Hematopoietic multipotent progenitor cell treated with erythropoietin and hydrocortisone succinate and interleukin-3 and kit ligand, for 17 days (in vitro differentiated cells): ENCODE data around the gene MRPL43.
"Not testable (repeated sequence)": the region's sequence is repeated elsewhere in the genome, so short reads cannot be mapped to it uniquely, and the experiment has no call there.

Experiments used
- DNase-seq: peaks from one replicate; pipeline ENCODE4 v3.0.0-alpha.2; 2015; ENCODE audit warnings: low spot score

The MRPL43 gene

DNA sequence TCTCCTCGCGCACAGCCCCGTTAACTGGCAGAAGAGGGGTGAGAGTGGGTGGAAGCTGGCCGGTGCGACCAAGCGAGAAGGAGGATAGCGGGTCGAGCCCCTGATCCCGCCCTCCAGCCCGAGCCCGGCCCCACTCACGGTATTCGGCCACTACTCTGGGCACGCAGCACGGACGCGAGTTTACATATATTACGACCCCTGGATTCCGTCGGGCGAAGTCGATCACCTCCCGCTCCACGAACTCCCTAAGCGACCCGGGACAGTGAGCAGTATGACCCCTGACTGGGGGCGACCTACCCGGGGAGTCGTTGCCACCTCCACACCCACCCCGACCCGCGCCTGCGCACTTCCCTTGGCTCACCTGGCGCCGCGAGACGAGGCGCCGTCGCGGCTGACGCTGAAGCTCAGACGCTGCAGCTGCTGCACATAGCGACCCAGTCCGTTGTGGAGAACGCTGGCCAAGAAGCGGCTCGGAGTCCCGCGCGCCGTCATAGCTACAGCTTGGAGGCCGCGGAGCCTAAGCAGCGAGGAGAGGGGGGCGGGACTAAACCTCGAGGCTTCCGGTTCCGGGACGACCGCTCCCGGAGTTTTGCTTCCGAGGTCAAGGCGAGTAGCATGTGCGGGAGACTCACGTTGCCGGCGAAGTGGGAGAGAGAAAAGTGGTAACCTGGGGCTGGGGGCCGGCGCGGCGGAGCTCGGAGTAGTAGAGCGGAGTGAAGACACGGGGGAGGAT is at the start of gene MRPL43, which contains the start of gene TWNK:
Gene MRPL43 (minus strand): TSS at position 546 of the 733 bp plus-strand sequence. CDS start 54 bp downstream, at position 492.
Gene TWNK (plus strand): TSS at position 592 of the 733 bp plus-strand sequence. CDS start 668 bp downstream, outside the sequence.
- peak; percentile 84 for DNase-seq

DNA sequence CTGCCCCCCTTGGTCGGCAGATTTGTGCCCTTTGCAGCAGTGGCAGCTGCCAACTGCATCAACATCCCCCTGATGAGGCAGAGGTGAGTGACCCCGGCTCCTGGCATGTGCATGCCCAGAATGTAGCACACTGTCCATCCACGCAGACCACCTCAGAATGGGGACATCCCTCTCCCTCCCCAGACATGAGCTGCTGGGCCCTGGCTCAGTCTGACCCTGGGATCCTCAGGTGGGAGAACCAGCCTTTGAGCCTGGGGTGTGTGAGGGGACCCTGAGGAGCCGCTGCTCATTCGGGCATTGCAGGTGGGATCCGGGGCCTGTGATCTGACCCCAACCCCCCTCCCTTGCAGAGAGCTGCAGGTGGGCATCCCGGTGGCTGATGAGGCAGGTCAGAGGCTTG is 49.4 kb upstream of the MRPL43 start:
- no peak for DNase-seq

DNA sequence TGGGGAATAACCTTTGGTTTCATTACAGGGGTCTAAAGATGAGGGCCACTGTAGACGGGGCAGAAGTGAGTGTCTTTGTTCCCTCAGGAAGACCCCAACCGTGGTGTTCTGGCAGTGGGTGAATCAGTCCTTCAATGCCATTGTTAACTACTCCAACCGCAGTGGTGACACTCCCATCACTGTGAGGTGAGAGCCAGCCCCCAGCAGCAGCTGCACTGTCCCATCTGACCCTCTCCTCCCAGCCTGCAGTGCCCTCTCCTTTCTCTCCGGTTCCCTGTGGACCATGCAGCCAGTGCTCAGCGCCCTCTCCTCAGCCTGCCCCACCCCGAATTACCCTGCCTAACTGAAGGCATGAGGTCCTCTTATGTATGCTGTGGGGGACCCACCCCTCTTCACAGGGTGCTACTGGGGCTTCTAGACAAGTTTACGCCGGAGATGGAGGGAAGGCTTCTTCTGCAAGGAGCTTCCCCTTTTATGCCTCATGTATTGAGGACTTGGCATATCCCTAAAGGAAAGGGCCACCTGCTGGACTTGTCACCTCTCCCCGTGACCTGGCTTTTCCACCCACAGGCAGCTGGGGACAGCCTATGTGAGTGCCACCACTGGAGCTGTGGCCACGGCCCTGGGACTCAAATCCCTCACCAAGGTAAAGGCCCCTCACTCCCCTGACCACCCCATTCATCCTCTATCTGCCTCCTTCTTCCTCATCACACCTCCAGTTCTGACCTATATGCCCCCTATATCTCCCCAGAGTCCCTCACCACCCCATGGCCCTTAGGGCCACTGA is 48.8 kb upstream of the MRPL43 start:
- DNase-seq = no peak

DNA sequence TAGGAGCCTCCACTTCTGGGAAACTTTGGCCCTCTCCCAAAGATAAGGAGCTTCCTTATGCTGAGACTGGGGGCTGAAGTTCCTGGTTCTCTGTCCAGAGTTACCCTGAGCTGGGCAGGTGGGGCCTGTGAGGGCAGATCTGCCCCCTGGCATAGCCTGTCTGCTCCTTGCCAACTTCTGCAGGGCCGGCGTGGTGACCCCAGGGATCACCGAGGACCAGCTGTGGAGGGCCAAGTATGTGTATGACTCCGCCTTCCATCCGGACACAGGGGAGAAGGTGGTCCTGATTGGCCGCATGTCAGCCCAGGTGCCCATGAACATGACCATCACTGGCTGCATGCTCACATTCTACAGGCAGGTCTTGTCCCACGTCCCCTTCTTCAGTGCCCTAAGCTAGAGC is 48.0 kb upstream of the MRPL43 start:
- no peak for DNase-seq

DNA sequence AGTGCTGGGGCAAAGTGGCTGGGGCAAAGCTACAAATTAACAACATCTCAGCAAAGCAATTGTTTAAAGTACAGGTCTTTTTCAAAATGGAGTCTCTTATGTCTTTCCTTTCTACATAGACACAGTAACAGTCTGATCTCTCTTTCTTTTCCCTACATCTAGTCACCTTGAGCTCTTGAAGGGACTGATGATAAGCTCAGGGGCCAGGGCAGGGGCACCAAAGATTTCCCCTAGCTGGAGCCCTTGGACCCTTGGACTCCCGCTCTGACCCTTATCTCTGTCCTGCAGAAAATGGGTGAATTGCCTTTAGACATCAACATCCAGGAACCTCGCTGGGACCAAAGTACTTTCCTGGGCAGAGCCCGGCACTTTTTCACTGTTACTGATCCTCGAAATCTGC is 47.1 kb upstream of the MRPL43 start:
- DNase-seq = not testable (repeated sequence)

DNA sequence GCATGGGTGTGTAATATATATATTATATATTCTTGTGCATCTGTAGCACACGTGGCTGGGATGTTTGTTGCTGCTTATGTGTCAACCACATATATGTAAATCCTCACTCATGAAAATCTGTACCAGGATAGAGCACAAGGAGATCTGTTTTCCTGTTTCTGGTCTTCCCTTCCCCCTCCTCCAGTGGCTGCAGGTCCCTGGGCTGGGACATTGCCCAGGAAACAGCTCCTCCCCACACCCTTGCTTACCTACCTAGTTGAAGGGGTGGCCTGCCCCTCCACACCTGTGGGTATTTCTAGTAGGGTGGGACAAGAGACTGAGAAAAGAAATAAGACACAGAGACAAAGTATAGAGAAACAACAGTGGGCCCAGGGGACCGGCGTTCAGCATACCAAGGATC is 46.0 kb upstream of the MRPL43 start:
- DNase-seq = no peak

DNA sequence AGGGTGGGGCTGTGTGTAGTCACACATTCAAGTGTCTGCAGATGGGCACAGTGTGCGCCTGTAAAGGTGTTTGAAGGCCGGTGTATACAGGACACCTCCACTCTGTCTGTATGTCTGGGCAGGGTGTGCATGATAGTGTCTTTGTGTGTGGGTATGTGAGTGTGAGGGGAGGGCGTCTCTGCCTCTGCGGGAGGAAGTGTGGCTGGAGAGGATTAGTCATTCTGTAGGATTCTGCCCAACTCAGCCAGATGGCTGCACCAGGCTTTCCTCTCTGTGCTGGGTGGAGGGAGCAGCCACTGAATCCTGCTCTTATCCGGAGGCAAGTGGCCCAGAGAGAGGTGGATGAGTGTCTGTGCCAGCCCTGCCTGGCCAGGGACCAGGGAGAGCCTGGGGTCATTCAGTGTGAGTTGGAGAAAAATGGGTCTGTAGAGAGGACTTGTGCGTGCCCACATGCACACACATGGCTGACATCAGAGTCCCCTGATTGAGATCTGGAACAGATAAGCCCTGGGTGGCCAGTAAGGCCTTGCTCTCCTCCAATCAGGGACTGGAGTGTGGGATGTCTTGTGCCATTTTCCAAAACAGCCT is 45.4 kb upstream of the MRPL43 start:
- no peak for DNase-seq

DNA sequence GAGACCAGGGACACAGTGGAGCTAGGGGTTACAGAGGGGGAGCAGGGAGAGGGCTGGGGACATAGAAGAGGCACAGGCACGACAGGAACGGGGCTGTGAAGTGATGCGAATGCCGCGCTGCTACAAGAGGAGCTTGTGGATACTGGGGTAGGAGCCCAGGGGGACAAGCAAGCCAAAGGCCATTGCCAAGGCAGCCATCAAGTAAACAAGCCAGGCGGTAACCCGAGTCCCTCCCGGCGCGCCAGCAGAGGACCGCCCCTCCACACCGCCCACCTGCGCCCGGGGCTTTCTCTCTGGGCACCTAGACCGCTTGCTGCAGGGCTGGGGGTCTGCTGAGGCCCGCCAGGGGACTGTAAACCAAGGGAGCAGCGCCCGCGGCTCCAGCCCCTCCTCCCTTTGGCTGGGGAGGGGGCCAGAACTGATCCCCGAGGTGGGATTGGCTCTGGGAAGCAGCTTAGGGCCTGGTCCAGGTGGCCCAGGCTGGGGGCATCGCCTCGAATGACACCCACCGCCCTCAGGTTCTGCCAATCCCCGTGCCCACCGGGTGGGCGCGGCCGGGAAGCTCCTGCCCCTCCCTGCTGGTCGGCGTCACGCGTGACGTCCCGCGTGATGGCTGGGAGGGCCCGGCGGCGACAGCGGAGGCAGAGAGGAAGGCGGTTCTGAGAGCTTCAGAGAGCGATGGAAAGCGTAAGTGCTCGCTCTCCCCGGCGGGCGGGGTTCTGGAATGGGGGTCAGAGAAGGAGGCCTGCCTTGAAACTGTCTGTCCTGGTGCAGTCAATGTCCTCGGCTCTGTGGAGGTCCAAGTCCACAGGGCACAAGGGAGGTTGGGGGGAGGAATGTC is 44.7 kb upstream of the MRPL43 start:
- peak; percentile 70 for DNase-seq

DNA sequence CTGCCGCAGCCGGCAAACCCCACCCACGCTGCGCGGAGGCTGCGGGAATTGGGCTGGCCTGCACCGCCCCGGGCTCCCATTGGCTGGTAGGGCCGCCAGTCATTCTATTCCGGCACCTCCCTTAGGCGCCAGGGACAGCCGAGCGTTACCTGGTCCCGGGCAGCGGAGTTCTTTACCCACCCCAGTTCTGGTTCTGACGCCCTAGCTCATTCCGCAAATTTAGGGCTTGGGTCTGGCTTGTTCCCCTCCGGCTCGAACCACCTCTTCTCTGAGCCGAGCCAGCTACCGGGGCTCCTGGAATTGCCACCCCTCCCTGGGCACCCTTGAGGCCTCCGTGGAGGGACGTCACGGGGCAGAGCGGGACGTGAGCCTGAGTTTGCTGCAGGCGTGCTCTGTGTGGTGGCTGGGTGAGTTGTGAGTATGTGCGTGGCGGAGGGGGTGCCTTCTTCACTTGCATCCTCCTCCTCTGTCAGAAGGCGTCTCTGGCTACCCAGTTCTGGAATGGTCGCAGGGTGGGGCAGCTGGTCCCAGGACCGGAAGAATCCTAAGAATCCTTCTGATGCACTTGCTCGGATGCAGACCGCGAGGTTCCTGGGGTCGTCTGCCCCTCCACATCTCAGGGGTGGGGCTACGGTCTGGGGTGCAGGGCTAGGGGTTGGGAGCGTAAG is 44.0 kb upstream of the MRPL43 start, which contains the start of the genes PDZD7 and SFXN3:
Gene PDZD7 (minus strand): TSS at position 2 of the 668 bp plus-strand sequence. CDS start 910 bp downstream, outside the sequence.
Gene SFXN3 (plus strand): TSS at position 107 of the 668 bp plus-strand sequence. CDS start 3,461 bp downstream, outside the sequence.
- peak; percentile 95 for DNase-seq

DNA sequence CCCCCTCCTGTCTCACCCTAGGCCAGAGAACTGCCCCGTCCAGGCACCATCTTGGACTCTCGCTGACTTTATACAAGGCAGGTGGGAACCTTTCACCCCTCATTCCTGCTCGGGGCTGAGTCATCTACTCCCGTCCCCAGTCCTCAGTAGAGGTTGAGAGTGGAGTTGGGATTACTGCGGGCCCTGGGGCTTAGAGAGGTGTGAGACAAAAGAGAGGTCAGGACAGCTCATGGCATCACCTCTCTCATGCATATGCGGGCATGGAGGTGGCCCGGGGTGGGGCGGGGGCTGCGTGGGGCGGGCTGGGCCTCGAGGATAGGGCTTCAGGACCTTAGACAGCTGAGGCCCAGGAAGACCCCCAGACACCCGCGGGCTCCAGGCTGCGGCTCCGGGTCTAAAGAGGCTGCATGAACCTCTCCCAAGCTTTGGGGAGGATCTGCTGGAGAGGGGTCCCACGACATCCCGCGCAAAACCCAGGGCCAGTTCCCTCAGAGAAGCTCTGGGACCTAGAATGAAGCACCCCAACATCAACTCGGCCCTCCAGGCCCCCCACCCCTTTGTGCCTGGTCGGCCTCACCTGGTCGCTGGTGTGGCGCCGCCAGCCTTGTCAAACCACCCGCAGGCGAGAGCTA is 43.3 kb upstream of the MRPL43 start:
- no peak for DNase-seq

DNA sequence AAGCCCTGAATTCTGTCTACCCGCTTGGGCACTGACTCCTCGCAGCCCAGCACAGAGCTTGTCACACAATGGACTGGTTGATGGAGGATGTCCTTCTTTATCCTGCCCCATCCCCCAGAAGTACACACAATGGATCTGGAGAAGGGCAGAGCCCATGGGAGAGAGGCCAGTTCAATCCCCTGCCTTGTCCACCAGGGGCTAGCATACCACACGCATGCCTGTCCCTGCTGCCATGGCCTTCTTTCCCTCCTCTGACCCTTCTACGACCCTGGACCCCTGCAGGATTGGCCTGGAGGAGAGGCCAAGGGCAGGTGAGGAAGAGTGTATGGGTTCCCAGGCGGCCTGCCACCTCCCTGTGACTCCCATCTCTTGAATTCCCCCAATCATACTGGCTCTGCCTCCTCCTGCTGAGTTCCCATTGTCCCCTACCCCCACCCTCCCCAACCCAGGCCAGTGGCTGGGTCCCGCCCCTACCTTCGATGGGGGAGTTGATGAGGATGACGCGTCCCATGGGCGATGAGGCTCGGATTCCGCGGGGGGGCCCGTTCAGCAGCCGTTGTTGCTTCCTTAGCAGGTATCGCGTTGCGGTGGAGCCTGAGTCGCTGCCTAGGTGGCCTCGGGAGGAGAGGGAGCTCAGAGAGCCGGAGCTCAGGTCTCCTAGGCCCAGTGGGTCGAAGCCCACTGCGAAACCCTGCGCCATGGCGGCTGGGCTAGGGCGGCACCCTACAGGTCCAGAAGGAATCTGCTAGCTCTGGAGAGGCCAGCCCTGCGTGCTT is 42.4 kb upstream of the MRPL43 start:
- no peak for DNase-seq

DNA sequence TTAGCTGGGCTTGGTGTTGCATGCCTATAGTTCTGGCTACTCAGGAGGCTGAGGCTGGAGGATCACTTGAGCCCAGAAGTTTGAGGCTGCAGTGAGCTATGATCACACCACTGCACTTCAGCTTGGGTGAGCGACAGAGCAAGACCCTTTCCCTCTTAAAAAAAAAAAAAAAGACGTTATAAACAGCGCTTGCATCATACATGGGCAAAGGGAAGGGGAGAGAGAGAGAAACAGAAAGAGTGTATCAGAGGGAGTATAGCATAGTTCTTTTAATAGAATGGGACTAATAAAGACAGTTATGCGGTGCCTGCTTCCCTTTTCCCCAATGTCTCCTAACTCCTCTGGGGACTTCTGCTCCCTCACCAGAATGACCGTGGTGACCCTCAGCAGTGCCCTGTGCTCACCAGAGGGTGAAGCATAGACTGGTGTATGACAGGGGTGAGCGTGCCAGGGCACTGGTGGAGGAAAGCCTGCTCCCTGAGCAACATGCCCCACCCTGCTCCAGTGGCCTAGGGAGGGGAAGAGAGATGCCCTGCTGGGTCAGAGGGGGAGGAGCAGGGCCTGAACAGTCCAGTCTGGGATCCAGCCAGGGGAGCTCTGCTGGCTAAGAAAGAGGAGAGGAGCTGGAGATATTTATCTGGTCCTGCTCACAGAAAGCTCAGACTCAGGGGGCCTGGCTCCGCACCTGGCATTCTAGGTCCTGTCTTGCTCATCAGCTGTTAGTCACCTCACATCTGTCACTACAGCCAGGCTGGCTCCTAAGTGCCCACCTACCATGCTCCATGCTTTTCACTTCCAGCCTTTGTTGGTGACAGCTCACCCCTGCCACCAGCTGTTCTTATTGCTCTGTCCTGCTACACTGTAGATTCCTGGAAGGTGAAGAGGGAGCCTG is 41.4 kb upstream of the MRPL43 start:
- DNase-seq = no peak

DNA sequence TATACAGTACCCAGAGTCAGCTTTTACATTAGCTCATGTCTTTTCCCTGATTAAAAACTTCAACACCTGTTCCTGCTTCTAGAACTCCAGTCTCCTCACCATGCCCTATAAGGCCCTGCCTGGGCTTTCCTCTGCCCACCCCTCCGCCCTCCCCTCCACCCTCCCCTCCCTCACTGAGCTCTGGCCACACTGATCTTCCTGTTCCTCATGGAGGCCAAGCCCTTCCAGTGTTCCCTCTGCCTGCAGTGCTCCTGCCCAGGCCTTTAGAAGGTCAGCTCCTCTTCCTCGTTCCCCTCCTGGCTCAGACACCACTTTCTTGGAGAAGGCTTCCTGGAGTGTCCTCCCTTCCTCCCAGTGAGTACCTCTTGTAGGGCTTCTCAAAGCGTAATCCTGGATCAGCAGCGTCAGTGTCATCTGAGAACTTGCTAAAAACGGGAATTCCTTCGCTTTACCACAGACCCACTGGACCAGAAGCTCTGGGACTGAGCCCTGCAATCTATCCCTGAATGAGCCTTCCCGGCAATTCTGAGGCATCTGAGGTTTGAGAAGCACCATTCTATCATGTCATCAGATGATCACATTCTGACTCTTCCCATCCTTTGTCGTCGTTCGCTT is 39.9 kb upstream of the MRPL43 start:
- no peak for DNase-seq

DNA sequence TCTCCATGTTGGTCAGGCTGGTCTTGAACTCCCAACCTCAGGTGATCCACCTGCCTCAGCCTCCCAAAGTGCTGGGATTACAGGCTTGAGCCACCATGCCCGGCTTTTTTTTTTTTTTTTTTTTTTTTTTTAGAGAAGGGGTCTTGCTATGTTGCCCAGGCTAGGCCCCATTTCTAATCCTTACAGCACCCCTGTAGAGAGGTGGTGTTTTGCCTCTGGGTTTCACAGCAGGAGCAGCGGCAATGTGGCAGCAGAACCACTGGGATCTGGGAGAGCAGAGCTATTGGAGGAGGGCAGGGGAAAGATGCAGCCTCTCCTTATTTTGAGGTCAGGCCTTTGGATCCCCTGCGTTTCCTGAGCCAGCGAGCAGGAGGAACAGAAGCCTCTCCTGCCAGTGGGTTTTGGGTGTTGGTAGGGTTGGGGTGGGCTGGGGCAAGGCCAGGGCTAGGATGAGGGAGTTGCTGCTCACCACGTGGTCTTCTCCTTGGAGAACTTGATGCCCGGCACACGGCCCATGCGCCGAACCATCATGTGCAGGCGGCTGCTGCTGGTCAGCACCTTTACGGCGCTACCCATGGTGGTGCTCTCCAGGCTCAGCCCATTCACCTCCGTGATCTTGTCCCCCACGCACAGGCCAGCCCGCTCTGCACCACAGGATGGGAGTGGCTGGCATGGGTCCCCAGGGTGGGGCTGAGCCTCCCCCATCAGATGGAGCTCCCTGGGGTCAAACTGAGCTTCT is 35.8 kb upstream of the MRPL43 start:
- no peak for DNase-seq

DNA sequence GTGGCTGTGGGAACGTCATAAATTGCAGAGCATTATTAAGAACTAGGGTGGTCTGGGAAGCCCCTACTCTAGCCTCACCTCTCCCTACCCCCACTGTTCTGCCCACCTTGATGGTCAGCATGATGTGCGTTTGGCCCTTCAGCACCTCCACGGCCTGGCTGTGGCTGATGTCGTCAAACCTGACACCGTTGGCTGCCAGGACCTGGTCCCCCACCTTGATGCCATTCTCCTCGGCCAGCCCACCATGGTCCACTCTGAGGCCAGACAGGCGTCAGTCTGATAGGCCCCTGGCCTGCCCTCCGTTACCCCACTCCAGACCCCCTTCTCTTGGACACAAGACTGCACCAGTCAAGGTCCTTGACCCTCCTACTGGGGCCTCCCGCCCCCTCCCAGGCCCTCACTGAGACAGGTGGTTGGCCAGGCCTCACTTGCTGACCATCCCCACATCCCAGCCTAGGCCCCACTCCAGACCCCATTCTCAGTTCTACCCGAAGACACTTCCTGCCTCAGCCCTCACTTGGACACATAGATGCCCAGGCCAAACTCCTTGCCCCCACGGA is 34.5 kb upstream of the MRPL43 start:
- DNase-seq = no peak

DNA sequence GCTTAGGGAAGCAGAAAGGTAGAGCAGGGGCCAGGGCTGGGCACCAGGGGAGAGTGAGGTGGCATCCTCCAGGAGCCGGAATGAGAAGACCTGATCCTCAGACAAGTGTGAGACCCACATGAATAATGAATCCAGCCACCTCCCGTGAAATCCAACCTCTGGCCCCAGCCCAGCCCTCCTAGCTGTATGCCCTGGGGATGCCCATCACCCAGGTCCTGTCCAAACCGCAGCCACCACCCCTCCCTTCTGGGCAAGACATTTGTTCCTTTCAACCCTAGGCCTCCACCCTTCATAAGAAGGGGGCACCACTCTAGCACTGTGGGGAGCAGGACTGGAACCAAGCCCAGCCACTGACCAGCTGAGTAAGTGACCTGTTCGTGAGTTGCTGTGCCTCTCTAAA is 33.9 kb upstream of the MRPL43 start:
- no peak for DNase-seq

DNA sequence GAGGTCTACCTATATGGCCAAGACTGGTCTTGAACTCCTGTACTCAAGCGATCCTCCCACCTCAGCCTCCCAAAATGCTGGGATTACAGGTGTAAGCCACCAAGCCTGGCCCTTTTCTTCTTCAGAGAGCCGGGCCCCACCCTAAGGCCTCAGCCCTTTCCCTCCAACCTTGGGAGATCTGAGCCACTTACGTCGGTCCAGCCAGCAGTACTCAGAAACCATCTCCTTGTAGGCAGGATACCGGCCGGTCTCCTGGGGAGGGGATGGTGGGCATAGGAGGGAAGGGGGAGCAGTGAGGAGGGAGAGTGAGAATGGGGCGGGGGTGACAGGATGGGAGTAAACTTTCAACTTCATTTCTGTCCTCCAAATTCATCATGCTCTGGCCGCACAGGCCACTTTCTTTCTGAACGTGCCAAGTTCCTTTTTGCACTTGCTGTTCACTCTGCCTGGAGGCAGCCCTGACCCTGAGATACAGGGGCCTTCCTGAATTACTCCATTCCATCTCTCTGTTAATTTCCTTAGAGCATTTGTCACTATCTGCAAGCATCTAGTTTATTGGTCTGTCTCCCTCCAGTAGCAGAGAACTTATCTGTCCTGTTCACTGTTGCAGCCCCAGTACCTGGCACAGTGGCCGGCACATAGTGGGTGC is 33.3 kb upstream of the MRPL43 start:
- no peak for DNase-seq
